HG03045 (cell line): Measurements from ENCODE around the gene AMPD1.

Source experiments
- ATAC-seq: cut with Tn5 transposase; IDR thresholded peaks from one replicate; pipeline ENCODE4 v1.9.1; 2021; ENCODE audit warnings: mild to moderate bottlenecking, moderate library complexity; ENCODE audit not compliant: unreplicated experiment

The AMPD1 gene

DNA sequence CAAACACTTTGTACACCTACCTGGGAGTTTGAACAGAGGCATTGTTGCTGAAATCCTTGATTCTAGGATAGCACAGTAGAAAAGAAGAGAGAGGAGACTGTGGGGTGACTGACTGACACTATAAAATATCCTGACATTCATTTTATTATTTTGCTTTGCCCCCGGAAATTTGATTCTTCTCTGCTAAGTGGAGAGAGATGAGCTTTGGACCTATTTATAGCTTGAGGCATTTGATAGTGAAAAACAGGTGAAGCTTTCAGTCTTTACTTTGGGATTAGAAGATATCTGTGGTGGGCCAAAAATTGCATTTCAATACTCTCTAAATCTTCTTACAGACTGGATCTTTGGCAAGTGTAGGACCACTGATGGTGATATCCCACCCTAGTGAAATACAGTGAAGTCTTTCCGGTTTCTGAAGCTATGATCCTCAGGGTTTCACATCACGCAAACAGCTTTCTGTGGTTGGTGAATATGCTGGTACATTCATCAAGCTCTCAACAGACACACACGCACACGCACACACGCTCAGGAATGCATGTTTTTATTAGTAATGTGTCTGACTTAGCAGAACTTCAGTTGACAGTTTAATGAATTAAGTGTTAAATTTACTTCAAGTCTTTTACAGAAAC is at the start of gene AMPD1:
Gene AMPD1, minus strand, starts transcription at position 117 of the 629 bp plus-strand sequence. Its CDS starts 75 bp downstream, at position 42.
- ATAC-seq: no peak

DNA sequence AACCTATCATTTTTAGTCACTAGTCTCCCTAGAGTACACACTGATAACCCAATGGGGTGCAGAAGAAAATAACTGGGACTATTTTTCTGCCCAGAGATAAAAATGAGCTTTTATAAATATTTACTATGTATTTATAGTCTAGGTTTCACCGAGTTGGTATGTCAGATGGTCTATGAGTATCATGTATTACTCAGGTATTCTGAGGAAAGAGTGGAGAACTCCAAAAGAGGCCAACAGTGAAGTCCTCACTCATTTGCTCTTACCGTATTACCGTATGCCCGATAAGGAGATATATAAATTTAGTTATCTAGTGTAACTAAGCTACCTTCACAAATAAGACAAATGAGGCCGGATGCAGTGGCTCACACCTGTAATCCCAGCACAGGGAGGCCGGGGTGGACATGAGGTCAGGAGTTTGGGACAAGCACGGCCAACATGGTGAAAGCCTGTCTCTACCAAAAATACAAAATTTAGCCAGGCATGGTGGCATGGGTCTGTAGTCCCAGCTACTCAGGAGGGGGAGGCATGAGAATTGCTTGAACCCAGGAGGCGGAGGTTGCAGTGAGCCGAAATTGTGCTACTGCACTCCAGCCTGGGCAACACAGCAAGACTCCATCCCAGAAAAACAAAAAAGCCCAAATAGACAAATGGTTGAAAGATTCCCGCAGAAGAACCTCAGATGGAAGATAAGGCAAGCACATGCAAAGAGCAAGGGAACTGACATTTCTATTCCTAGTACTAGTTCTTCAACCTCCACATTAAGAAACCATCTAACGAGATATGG is 46.8 kb upstream of the AMPD1 start:
- no peak for ATAC-seq

DNA sequence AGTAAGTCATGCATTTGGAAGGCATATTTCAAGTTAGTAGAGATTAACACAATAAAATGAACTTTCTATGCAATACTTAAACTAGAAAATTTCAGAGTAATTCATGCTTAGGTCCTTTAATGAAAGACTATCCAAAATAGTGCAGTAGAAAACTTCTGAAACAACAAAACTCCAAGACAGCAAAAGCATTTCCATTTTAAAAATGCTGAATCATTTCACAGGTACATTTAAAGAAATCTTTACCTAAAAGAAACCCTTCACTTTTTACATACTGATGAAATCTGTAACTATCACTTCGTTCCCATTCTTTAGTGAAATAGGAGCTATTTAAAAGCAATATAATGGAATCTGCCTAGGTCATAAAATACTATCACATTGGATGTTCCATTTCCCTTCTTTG is 45.0 kb upstream of the AMPD1 start:
- ATAC-seq: no peak

DNA sequence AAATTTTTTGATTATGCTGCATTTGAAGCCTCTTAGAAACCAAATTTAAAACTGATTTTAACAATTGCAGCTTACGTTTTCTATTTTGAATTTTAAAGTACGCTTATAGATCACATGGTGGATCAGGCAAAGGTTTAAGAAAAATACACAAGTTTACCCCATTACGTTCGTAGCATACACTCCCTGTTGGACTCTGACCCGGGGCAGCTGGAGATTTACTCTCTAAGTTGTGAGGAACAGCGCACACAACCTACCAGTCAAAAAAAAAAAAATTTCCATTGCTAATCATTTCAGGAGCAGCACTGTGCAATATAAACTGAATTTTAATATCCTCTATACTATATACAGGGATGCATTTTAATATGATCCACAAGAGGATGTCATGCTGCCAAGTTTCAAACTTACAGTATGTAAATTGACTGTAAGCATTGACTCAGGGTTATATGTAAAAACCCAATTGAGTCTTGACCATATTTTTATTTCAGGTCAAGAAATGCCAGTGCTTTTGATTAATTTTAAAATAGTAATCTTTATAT is 42.0 kb upstream of the AMPD1 start:
- no peak for ATAC-seq

DNA sequence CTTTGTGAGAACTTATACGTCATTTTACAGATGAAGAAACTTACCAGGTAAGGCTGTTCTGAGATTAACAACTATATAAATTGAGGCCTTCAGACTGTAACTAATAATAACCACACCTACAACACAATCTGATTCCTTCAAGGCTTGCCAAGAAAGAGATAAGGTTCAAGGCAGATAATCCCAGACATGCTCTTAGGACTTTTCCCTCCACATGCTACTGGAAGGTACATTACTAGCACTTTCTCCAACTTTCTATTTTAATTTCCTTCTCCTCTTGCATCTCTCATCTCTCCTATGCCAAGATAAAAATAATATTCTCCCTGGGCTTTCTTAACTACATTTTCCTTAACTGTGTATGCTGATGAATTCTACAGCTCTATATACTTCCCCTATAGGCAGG is 40.1 kb upstream of the AMPD1 start:
- no peak for ATAC-seq

DNA sequence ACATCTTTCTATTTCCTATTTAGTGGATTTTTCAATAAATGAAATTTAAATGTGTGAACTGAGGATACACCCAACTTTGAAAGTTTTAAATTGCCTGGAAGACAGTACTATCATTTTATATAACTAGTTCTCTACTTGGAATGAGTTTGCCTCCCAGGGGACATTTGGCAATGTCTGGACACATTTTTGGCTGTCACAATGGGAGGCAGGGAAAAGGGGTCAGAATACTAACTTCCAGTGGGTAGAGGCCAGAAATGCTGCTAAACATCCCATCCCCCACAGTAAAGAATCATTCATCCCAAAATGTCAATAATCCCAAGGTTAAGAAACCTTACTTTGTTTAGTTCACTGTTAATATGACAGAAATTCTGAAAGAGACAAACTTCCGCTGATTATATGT is 34.4 kb upstream of the AMPD1 start:
- no peak for ATAC-seq

DNA sequence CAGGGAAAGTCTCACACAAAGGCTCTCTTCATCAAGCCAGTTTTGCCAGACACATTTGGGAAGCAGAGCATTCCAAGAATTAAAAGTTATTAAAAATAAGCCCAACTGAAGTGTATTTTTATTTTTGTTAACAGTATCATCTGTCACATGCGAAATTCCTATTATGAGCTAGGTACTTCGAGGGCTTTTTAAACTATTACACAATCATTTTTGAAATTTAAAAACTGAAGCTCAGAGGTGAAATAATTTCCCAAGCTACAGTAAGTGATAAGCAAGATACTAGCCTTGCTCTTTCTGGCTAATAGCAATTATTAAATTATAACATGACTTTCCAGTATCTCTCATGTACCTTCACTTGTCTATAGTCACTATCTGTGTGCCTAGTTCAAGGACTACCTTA is 33.2 kb upstream of the AMPD1 start:
- ATAC-seq: no peak

DNA sequence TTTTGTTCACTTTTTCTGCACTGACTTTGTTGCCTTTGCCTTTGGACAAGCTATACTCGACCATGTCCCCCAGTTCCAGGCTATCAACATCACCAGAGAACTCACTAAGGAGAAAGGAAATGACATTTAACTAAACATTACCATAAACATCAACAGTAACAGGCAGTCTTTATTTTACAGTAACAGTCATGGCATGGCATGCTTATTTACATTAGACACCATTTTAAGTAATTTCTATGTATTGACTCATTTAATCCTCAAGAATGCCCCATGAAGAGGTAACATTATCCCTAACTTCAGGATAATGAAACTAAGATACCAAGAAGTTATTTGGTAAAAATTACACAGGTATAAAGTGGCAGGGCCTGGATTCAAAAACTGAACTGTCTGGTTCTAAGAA is 29.9 kb upstream of the AMPD1 start:
- ATAC-seq: no peak

DNA sequence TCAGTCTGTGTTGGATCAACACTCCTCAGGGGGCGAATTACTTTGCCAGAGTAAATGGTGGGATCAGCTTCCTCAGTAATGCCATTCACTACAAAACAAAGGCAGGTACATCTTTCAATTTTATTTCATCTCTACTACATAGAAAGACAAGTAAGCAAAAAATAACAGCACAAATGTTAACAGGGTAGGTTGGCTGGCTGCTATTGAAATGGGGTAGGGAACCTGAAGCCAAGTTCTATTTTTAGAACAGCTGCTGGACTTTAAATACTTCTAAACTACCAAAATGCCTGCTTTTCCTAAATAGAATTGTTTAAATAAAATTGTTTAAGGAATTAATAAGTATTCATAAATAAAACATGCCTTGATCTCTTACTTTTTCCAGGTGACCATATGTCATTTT is 28.6 kb upstream of the AMPD1 start:
- ATAC-seq: no peak

DNA sequence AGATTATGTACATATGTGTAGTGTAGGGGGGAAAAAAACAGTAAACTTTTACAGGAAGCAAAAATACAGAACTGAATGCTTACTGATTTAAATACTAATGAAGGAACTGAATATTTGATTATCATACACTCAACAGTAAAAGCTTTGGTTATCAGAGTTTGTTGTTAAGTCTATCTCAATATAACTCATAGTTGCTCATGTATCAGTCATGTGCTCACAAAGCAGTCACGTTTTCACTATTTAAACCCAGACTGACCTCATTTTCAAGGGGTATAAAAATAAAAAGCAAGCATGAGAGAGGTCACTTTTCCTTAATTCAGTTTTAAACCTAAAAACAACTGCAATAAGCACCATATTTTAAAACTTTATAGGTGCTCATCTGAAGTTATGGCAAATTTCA is 28.1 kb upstream of the AMPD1 start:
- no peak for ATAC-seq

DNA sequence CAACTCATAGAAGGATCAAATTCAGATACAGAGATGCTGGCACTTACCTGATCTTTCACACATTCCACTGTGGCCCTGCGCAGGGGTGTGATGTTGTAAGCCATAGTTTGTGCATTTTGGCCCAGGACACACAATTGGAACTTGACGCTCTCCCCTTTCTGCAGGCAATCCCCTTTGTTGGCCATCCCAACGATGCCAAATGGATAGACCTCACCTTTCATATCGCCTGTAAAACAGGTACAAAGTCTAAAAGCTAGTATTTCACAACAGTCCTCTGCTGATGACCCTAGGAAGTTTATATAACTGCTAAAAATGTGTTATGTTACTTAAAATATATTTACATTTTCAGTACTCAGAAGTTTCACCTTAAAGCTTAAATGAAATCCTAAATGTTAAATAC is 25.1 kb upstream of the AMPD1 start:
- ATAC-seq: no peak

DNA sequence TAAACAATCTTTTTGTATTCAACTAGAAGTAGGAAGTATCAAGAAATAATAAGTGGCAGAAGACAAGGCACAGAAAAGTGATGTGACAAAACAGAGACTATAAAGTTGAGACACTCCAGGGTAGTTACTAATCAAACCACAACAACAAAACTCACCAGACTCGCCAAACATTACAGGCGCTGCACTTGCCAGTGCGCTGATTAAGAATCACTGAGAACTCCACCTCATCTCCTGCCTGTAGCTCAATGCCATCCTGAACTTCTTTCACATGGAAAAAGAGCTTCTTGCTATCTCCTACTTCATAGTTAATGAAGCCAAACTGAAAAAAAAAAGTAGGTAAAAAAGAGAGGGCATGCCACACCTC is 24.1 kb upstream of the AMPD1 start:
- ATAC-seq: no peak

DNA sequence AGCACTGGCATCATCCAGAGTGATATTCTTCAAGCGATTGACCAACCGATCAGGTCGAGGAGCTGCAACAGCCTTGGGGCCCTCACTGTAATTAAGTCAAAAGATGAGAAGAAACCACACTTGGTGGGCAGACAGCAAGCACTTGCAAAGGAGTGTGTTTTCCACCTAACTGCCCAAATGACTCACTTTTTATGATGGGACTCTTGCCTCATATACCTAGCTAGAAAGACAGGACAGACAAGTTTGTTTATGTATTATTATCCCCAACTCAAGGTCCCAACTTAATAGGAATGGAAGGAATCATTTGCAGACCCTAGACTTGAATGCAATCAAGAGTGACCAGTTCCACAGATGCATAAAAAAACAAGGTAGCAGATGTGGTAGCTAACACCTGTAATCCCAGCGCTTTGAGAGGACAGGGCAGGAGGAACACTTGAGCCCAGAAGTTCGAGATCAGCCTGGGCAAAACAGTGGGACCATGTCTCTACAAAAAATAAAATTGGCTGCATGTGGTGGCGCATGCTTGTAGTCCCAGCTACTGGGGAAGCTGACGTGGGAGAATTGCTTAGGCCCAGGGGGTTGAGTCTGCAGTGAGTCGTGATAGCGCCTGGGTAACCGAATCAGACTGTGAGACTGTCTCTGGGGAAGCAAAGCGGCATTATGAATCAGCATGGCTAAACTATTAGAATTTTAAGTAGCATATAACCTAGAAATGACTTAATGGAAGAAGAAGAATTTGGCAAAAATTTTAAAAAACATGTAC is 23.5 kb upstream of the AMPD1 start:
- ATAC-seq: no peak

DNA sequence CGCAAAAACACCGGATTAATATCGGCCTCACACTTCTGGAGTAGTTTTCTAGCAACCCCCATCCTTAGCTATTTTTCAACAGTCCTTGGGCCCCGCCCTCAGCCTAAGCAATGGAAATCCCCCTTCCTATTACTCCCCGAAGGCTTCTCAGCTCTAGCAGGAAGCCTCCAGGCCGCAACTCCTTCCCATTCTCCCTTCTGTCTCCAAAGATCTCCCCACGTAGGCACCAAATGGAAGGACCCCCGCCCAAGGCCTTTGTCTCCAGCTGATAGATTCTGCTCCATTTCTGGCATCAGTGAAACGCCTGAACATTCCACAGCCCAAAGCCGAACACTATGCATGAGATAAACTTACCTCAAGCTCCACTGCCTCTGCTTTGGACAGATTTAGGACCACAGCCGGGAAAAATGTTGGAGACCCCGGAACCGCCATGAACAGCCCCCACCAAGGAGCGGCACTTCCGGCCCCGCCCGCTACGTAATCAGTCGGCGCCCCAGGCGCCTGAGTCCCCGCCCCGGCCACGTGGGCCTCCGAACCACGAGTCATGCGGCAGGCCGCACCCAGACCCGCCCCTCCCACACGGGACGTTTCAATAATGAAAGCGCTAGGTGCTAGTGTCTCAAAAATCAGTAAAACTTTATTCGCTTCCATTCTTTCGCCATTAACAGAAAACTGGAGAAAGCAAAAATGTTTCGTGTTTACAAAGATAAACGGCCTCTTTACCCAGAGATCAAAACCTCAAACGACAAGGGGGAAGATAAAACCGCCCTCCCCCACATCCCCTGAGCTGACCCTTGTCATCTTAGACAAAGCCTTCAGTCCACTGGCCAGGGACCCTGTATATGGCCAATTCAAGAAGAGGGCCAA is 21.2 kb upstream of the AMPD1 start, which contains the start of gene NRAS:
Gene NRAS, minus strand, starts transcription at position 468 of the 867 bp plus-strand sequence. CDS start 611 bp downstream, outside the sequence.
- peak; percentile 96 for ATAC-seq

DNA sequence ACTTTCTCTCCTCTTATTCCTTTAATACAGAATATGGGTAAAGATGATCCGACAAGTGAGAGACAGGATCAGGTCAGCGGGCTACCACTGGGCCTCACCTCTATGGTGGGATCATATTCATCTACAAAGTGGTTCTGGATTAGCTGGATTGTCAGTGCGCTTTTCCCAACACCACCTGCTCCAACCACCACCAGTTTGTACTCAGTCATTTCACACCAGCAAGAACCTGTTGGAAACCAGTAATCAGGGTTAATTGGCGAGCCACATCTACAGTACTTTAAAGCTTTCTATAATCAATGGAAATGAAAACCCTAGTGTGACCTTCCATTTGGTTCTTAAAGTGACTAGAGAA is 20.6 kb upstream of the AMPD1 start:
- ATAC-seq: no peak

DNA sequence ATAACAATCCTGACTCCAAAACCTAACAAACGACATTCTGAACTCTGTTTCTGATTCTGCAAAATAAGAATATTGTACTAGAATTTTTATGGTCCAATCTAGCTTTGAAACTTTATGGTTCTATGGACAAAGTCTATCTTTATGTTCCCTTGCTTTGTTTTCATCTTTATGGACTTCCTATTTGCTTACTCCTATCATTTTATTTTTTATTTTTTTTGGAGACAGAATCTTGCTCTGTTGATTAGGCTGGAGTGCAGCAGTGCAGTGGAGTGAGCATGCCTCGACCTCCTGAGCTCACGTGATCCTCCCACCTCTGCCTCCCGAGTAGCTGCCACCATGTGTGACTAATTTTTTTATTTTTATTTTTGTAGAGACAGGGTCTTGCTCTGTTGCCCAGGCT is 17.6 kb upstream of the AMPD1 start:
- ATAC-seq: no peak

DNA sequence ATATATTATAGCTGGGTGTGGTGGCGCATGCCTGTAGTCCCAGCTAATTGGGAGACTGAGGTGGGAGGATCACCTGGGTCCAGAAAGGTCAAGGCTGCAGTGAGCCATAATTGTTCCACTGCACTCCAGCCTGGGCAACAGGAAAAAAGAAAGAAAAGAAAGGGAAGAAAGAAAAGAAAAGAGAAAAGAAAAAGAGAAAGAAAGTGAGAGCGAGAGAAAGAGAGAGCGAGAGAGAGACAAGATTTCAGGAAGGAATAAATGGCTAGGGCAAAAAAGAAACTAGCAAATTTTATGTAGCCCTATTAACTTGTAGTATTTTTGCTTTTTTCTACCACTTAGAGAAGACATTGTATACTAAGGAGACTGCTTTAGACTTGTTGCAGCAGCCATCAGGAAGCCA is 15.0 kb upstream of the AMPD1 start:
- no peak for ATAC-seq

DNA sequence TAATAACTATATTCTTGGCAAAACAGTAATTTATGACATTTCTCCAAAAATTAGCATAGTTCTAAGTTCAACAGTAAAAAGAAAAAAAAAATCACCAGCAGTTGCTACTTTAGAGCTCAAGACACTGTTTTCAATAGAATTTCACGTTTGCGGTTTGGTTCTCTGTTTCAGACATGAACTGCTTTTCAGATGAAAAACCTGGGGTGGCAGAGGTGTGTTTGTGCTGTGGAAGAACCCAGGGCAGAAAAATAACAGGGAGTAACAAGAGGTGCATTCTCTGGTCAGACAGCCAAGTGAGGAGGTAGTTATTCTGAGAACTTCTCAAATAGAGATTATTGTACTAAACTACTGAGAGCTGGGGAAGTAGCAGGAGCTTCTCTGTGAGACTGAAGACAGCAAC is 12.3 kb upstream of the AMPD1 start:
- ATAC-seq: no peak

DNA sequence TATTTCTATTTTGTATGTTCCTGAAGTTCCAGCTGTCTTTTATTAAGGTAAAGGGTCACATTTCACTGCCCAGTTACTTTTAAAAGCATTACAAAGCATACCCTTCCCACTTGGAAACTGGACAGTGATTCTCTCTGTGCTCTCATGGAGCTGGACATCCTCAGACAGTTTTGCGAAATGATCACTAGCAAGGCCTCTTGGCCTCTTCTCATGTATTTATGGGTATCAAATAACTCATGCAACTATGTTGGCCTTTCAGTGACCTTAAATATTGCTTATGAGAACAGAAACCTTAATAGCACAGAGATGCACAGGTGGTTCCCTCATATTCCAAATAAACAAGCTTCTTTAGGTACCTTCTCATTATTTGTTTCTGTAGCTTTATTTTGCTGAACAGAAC is 7.9 kb upstream of the AMPD1 start:
- peak; percentile 56 for ATAC-seq

DNA sequence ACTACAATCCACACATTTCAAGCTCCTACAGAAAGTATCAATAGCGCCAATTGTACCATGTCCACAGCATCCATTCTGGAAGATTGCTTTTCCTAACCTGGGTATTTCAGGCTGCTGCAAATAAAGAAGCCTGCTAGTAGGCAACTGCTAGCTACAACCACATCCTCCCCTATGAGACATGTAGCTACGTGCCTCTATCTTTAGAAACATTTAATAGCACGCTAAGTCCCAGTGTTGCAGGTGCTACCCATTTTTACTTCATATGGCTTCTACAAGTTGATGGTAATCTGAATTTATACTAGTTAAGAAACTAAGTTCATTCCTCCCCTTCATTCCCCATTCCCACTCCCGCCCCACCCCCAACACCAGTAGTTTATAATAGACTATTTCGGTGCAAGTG is 7.4 kb upstream of the AMPD1 start:
- no peak for ATAC-seq

DNA sequence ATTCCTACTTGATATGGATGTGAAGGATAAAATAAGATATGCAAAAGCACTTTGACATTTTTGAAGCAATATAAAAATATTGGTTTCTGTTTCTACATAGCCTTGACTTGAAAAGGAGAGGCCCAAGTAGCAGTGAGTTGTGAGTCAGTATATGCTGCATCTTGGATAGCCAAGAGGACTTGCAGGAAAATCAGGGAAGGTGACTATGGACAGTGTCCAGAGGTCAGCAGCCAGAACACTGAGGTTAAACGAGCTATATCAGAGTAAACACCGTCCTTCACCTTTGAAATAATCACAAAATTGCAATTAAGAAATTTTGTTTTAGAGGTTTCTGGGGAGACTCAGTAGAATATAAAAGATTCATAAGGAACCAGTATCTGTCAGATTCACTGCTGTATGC is 6.6 kb upstream of the AMPD1 start:
- ATAC-seq: no peak
